Activated CD4-positive, alpha-beta memory T cell treated with anti-CD3 and anti-CD28 coated beads for 36 hours (primary cell): Measurements from ENCODE around the gene PPP1R12C. TPM values are rescaled to one million over a fixed set of nuclear protein-coding genes. Genes with fewer than 3 reads are reported as not detected.
"Not testable (repeated sequence)": the region's sequence is repeated elsewhere in the genome, so short reads cannot be mapped to it uniquely, and the experiment has no call there.

Experiments
- CTCF ChIA-PET: fragments of 350-600 bp; sonication (Branson Sonifier 250); formaldehyde crosslinking; loops from one replicate; lab custom pipeline; 2021; ENCODE audit warnings: antibody characterized with exemption, inconsistent platforms; lab: Charles Lee
- POLR2A ChIA-PET: fragments of 350-600 bp; sonication (Branson Sonifier 250); formaldehyde crosslinking; loops from one replicate; lab custom pipeline; 2021; ENCODE audit warnings: antibody characterized with exemption; lab: Charles Lee
- DNase-seq: peaks from one replicate; pipeline ENCODE4 v3.0.0-alpha.2; 2020
- H3K27ac Mint-ChIP-seq: one replicate; pipeline ENCODE4 v1.8.0; 2021; ENCODE audit warnings: mixed read lengths
- H3K27me3 Mint-ChIP-seq: one replicate; pipeline ENCODE4 v1.8.0; 2021; ENCODE audit warnings: mixed read lengths
- H3K36me3 Mint-ChIP-seq: one replicate; pipeline ENCODE4 v1.8.0; 2021; ENCODE audit warnings: mixed read lengths
- H3K4me1 Mint-ChIP-seq: one replicate; pipeline ENCODE4 v1.8.0; 2021; ENCODE audit warnings: low read depth, mixed read lengths
- H3K4me3 Mint-ChIP-seq: one replicate; pipeline ENCODE4 v1.8.0; 2021; ENCODE audit warnings: mild to moderate bottlenecking, mixed read lengths
- H3K9me3 Mint-ChIP-seq: one replicate; pipeline ENCODE4 v1.8.0; 2021; ENCODE audit warnings: mixed read lengths
- intact Hi-C: fragments of 100-400 bp; cut with micrococcal nuclease; formaldehyde crosslinking; loops from one replicate; pipeline ENCODE4 v1.15.1; 2023
- total RNA-seq, 2 experiments: library from RNA; stranded (reverse); gene quantifications; one replicate each; pipeline ENCODE4 v1.2.3, GENCODE V29; 2021

PPP1R12C gene
- total RNA-seq, 2 experiments from 2014 or later = 62.7 to 73.2 TPM

GRCh38 chr19:55070466-55071128 lies 46.8 kb downstream of the PPP1R12C start:
- POLR2A ChIA-PET = no interaction called here

GRCh38 chr19:55069865-55070197 lies 47.6 kb downstream of the PPP1R12C start:
- Mint-ChIP-seq H3K4me3 (no peak overlapping the region), H3K36me3 (no peaks in the 10 kb centered on the region), H3K9me3 (peaks cover 3% of the 10 kb centered on the region), H3K27me3 (peaks cover 54% of the 10 kb centered on the region), H3K27ac (no peak overlapping the region), H3K4me1 (peaks cover 7% of the 10 kb centered on the region)
- intact Hi-C loops = no loop called here
- no peak for DNase-seq
- ChIA-PET CTCF (no interaction called here), POLR2A (no interaction called here)

More at GRCh38 chr19:55070466-55071128, 46.8 kb downstream of the PPP1R12C start:
- Mint-ChIP-seq H3K4me3 (no peak overlapping the region), H3K27ac (no peak overlapping the region), H3K9me3 (peaks cover 3% of the 10 kb centered on the region), H3K4me1 (peaks cover 7% of the 10 kb centered on the region), H3K36me3 (no peaks in the 10 kb centered on the region), H3K27me3 (peaks cover 61% of the 10 kb centered on the region)
- DNase-seq = no peak
- intact Hi-C loops = no loop called here
- CTCF ChIA-PET = no interaction called here

- no peaks in the 10 kb centered on the region for H3K36me3 Mint-ChIP-seq
- H3K27ac Mint-ChIP-seq = no peak overlapping the region
- H3K9me3 Mint-ChIP-seq = peaks cover 3% of the 10 kb centered on the region
- DNase-seq = no peak
- H3K27me3 Mint-ChIP-seq = peaks cover 53% of the 10 kb centered on the region
- H3K4me3 Mint-ChIP-seq = no peak overlapping the region
- H3K4me1 Mint-ChIP-seq = peaks cover 7% of the 10 kb centered on the region
- POLR2A ChIA-PET = no interaction called here
- CTCF ChIA-PET = no interaction called here
- intact Hi-C loops = no loop called here
Observed at GRCh38 chr19:55068950-55069864, 48.2 kb downstream of the PPP1R12C start.

- H3K27ac Mint-ChIP-seq = no peak overlapping the region
- no peak overlapping the region for H3K4me3 Mint-ChIP-seq
- peaks cover 3% of the 10 kb centered on the region for H3K9me3 Mint-ChIP-seq
- H3K4me1 Mint-ChIP-seq = peaks cover 7% of the 10 kb centered on the region
- peaks cover 46% of the 10 kb centered on the region for H3K27me3 Mint-ChIP-seq
- ChIA-PET CTCF (no interaction called here), POLR2A (no interaction called here)
- intact Hi-C loops = no loop called here
- DNase-seq = no peak
- no peaks in the 10 kb centered on the region for H3K36me3 Mint-ChIP-seq
Observed at GRCh38 chr19:55067869-55068268, 49.6 kb downstream of the PPP1R12C start.

GRCh38 chr19:55066107-55066709 lies 51.2 kb downstream of the PPP1R12C start:
- H3K36me3 Mint-ChIP-seq = no peaks in the 10 kb centered on the region
- peaks cover 33% of the 10 kb centered on the region for H3K27me3 Mint-ChIP-seq
- ChIA-PET CTCF (interaction anchor here (0.7 kb wide), 1 partner anchor 14 kb away, joined by 3 read pairs; no protein-coding TSS in a partner anchor), POLR2A (no interaction called here)
- H3K4me3 Mint-ChIP-seq = no peak overlapping the region
- H3K27ac Mint-ChIP-seq = no peak overlapping the region
- DNase-seq = no peak
- no peaks in the 10 kb centered on the region for H3K9me3 Mint-ChIP-seq
- peaks cover 15% of the 10 kb centered on the region for H3K4me1 Mint-ChIP-seq
- intact Hi-C loops = no loop called here

GRCh38 chr19:55065516-55065915 lies 51.9 kb downstream of the PPP1R12C start:
- intact Hi-C loops, H3K9me3 Mint-ChIP-seq, H3K36me3 Mint-ChIP-seq, DNase-seq, H3K27ac Mint-ChIP-seq, H3K4me3 Mint-ChIP-seq, POLR2A ChIA-PET, CTCF ChIA-PET: not testable (repeated sequence)
- Mint-ChIP-seq H3K27me3 (peaks cover 27% of the 10 kb centered on the region), H3K4me1 (peaks cover 16% of the 10 kb centered on the region)

- H3K4me3 Mint-ChIP-seq = peak overlapping the region; percentile 80
- no peak for DNase-seq
- intact Hi-C loops = loop anchor here (1.0 kb wide), 2 partner anchors 18 to 57 kb away; no protein-coding TSS in a partner anchor
- H3K9me3 Mint-ChIP-seq = no peaks in the 10 kb centered on the region
- H3K27ac Mint-ChIP-seq = no peak overlapping the region
- ChIA-PET CTCF (interaction anchor here (0.6 to 1.2 kb wide), 2 partner anchors 17 to 26 kb away, joined by 3 to 5 read pairs; no protein-coding TSS in a partner anchor), POLR2A (interaction anchor here (0.6 kb wide), 1 partner anchor 506 kb away, joined by 3 read pairs; no protein-coding TSS in a partner anchor)
- peaks cover 16% of the 10 kb centered on the region for H3K27me3 Mint-ChIP-seq
- H3K36me3 Mint-ChIP-seq = peaks cover 8% of the 10 kb centered on the region
- peaks cover 8% of the 10 kb centered on the region for H3K4me1 Mint-ChIP-seq
Observed at GRCh38 chr19:55063492-55063843, 54.0 kb downstream of the PPP1R12C start.

GRCh38 chr19:55062735-55063491 lies 54.5 kb downstream of the PPP1R12C start, which contains the start of gene RDH13:
TSS of gene RDH13 (minus strand) at chr19:55063148. CDS start at chr19:55063032, 116 bp downstream.
- H3K4me1 Mint-ChIP-seq = peaks cover 8% of the 10 kb centered on the region
- H3K27me3 Mint-ChIP-seq = peaks cover 12% of the 10 kb centered on the region
- intact Hi-C loops = loop anchor here (1.0 kb wide), 2 partner anchors 18 to 57 kb away; no protein-coding TSS in a partner anchor
- no peak within 1 kb of the TSS for H3K27ac Mint-ChIP-seq
- ChIA-PET POLR2A (interaction anchor here (0.6 kb wide), 1 partner anchor 505 kb away, joined by 3 read pairs; no protein-coding TSS in a partner anchor), CTCF (interaction anchor here (0.6 to 1.2 kb wide), 5 partner anchors 16 to 103 kb away, joined by 3 to 5 read pairs (median 3); no protein-coding TSS in a partner anchor)
- H3K36me3 Mint-ChIP-seq = peaks cover 11% of the 10 kb centered on the region
- peak within 1 kb of the TSS; percentile 80 for H3K4me3 Mint-ChIP-seq
- peak; percentile 99 for DNase-seq
- no peaks in the 10 kb centered on the region for H3K9me3 Mint-ChIP-seq

GRCh38 chr19:55060287-55060686 lies 57.1 kb downstream of the PPP1R12C start:
- H3K4me1 Mint-ChIP-seq, H3K27me3 Mint-ChIP-seq, H3K27ac Mint-ChIP-seq, H3K4me3 Mint-ChIP-seq, CTCF ChIA-PET, DNase-seq, intact Hi-C loops, POLR2A ChIA-PET, H3K9me3 Mint-ChIP-seq: not testable (repeated sequence)
- peaks cover 24% of the 10 kb centered on the region for H3K36me3 Mint-ChIP-seq

GRCh38 chr19:55058781-55059610 lies 58.4 kb downstream of the PPP1R12C start:
- DNase-seq = no peak
- peaks cover 26% of the 10 kb centered on the region for H3K36me3 Mint-ChIP-seq
- no peak overlapping the region for H3K27ac Mint-ChIP-seq
- intact Hi-C loops = no loop called here
- peaks cover 8% of the 10 kb centered on the region for H3K4me1 Mint-ChIP-seq
- ChIA-PET POLR2A (no interaction called here), CTCF (no interaction called here)
- no peak overlapping the region for H3K4me3 Mint-ChIP-seq
- no peaks in the 10 kb centered on the region for H3K27me3 Mint-ChIP-seq
- no peaks in the 10 kb centered on the region for H3K9me3 Mint-ChIP-seq

GRCh38 chr19:55056827-55057226 lies 60.6 kb downstream of the PPP1R12C start:
- Mint-ChIP-seq H3K36me3 (peaks cover 30% of the 10 kb centered on the region), H3K27ac (no peak overlapping the region), H3K27me3 (no peaks in the 10 kb centered on the region), H3K4me3 (no peak overlapping the region), H3K4me1 (peaks cover 4% of the 10 kb centered on the region), H3K9me3 (no peaks in the 10 kb centered on the region)
- POLR2A ChIA-PET = no interaction called here
- intact Hi-C loops = no loop called here
- no peak for DNase-seq
- CTCF ChIA-PET = no interaction called here
